Right cardiac atrium (tissue), 5 donors: ENCODE measurements around the gene FHOD3. TPM values are rescaled to one million over a fixed set of nuclear protein-coding genes. Genes with fewer than 3 reads are reported as not detected.

Experiments used
- ATAC-seq, 2 donors: fragments of 200-7000 bp; cut with Tn5 transposase; one replicate each; pipeline versions ENCODE4 v1.8.0 to v1.9.1; 2020; ENCODE audit warnings: moderate library complexity in 2 of 2, mild to moderate bottlenecking in 1 of 2
- DNase-seq, 3 donors: peaks; one replicate each; pipeline ENCODE4 v3.0.0-alpha.2; 2020
- H3K27ac ChIP-seq: one replicate; pipeline ENCODE4 v1.5.1; 2013; ENCODE audit warnings: mild to moderate bottlenecking, low read length, control low read depth, moderate library complexity
- H3K27me3 ChIP-seq: one replicate; pipeline ENCODE4 v1.6.1; 2013; ENCODE audit not compliant: control insufficient read depth, insufficient read depth
- H3K4me1 ChIP-seq: one replicate; pipeline ENCODE4 v1.6.1; 2013; ENCODE audit warnings: low read length; ENCODE audit not compliant: control insufficient read depth, insufficient read depth
- H3K4me3 ChIP-seq: one replicate; pipeline ENCODE4 v1.5.1; 2013; ENCODE audit warnings: low read length, control low read depth
- H3K9me3 ChIP-seq: one replicate; pipeline ENCODE4 v1.6.1; 2013; ENCODE audit warnings: low read length; ENCODE audit not compliant: control insufficient read depth
- WGBS: extraction: QIAGEN DNeasy Blood & Tissue Kit; methylation state at CpG from one replicate; pipeline ENCODE4 v1.1.7; 2013; 5-methylcytosine and 5-hydroxymethylcytosine counted together
- intact Hi-C, 4 donors: fragments of 100-400 bp; cut with DNase I; formaldehyde crosslinking; loops; one replicate each; pipeline versions ENCODE4 v1.11.0 to v1.14.0; 2022 to 2023
- polyA plus RNA-seq: library from polyadenylated mRNA; stranded (reverse); fragments of 200-250 nt; gene quantifications from one replicate; pipeline ENCODE4 v1.2.3, GENCODE V29; 2013
- total RNA-seq, 4 donors: library from RNA; stranded (reverse); fragmentation: NEBNext Ultra II Directional; extraction: Animal tissue kit (Norgen Biotek cat#: 25700); gene quantifications; one replicate each; pipeline ENCODE4 v1.2.1, GENCODE V29; 2021
- donor health status: healthy with polysubstance abuse.
- donor health status: DM: no; HTN: yes; CAD: no.
- donor health status: DM: no; HTN: no; CAD: no.
- donor health status: DM: no; HTN: yes; CAD: no; lungs with severe emphysema.
- donor health status: DM: yes; HTN: yes; CAD: no.

Gene FHOD3
- total and polyA plus RNA-seq, 5 donors: 118 to 157 (median 138) TPM

- intact Hi-C loops: no loop called here
Observed at GRCh38 chr18:36595818-36596215, 298.3 kb downstream of the FHOD3 start.

GRCh38 chr18:36597636-36598035, 300.1 kb downstream of the FHOD3 start:
- no peak for ATAC-seq

More at GRCh38 chr18:36595818-36596215, 298.3 kb downstream of the FHOD3 start:
- Histone ChIP-seq H3K9me3 (no peaks in the 10 kb centered on the region), H3K4me1 (no peaks in the 10 kb centered on the region), H3K27me3 (no peaks in the 10 kb centered on the region), H3K27ac (no peak overlapping the region), H3K4me3 (no peak overlapping the region)
- no peak for ATAC-seq
- no peak for DNase-seq
- WGBS: 94% methylated on average over 6 of the region's 6 CpGs

GRCh38 chr18:36600548-36600947, 303.0 kb downstream of the FHOD3 start:
- ATAC-seq (no peak), DNase-seq (no peak)
- Histone ChIP-seq H3K9me3 (no peaks in the 10 kb centered on the region), H3K4me3 (no peak overlapping the region), H3K4me1 (no peaks in the 10 kb centered on the region), H3K27ac (no peak overlapping the region), H3K27me3 (no peaks in the 10 kb centered on the region)
- intact Hi-C loops: no loop called here
- WGBS: 75% methylated on average over 3 of the region's 3 CpGs

More at GRCh38 chr18:36597636-36598035, 300.1 kb downstream of the FHOD3 start:
- 80% methylated on average over 4 of the region's 4 CpGs for WGBS
- Histone ChIP-seq H3K4me1 (no peaks in the 10 kb centered on the region), H3K27me3 (no peaks in the 10 kb centered on the region), H3K27ac (no peak overlapping the region), H3K9me3 (no peaks in the 10 kb centered on the region), H3K4me3 (no peak overlapping the region)
- intact Hi-C loops: no loop called here
- DNase-seq: no peak

DNA sequence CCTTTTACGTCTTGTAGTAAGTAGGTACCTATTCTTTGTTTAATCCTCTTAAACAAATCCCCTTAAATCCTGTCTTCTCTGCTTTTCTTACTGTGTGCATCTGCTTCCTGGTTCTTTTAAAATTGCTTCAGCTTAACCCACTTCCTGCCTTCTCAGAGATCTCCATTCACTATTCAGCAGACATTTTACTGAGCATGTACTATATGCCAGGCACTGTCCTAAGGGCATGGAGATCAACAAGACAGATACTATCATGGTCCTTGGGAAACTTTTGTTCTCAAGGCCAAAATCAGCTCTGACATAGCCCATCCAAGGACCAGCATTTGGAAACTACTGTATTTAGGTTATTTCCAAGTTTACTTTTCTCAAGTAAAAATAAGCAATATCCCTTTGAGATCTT, 303.8 kb downstream of the FHOD3 start:
- no peak for ATAC-seq
- intact Hi-C loops: no loop called here
- H3K4me1 ChIP-seq: no peaks in the 10 kb centered on the region
- H3K9me3 ChIP-seq: no peaks in the 10 kb centered on the region
- no peaks in the 10 kb centered on the region for H3K27me3 ChIP-seq
- no peak overlapping the region for H3K4me3 ChIP-seq
- no peak for DNase-seq
- H3K27ac ChIP-seq: no peak overlapping the region
- WGBS: 88% methylated on average over 1 of the region's 1 CpG

GRCh38 chr18:36602071-36602470, 304.6 kb downstream of the FHOD3 start:
- Histone ChIP-seq H3K27ac (no peak overlapping the region), H3K4me1 (no peaks in the 10 kb centered on the region), H3K27me3 (no peaks in the 10 kb centered on the region), H3K9me3 (no peaks in the 10 kb centered on the region), H3K4me3 (no peak overlapping the region)
- intact Hi-C loops: no loop called here
- DNase-seq (no peak), ATAC-seq (no peak)
- 94% methylated on average over 2 of the region's 2 CpGs for WGBS

DNA sequence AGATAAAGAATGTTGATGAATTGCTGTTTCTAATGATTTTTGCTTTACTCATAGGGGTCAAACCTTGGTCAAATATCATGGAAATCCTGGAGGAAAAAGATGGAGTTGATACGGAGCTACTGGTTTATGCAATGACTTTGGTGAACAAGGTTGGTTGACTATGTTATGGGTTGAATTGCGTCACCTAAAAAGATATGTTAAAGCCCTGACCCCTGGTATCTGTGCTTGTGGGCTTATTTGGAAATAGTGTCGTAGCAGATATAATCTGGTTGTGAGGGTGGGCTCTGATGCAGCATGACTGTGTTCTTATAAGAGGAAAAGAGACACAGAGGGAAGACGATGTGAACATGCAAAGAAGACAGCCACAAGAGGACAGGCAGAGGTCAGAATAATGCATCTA, 305.1 kb downstream of the FHOD3 start:
- WGBS: 70% methylated on average over 4 of the region's 4 CpGs
- no peak for DNase-seq
- intact Hi-C loops: no loop called here
- ATAC-seq: no peak
- Histone ChIP-seq H3K4me3 (no peak overlapping the region), H3K4me1 (no peaks in the 10 kb centered on the region), H3K27ac (no peak overlapping the region), H3K9me3 (no peaks in the 10 kb centered on the region), H3K27me3 (no peaks in the 10 kb centered on the region)

GRCh38 chr18:36608107-36608506, 310.6 kb downstream of the FHOD3 start:
- no peak for ATAC-seq
- 56% methylated on average over 3 of the region's 3 CpGs for WGBS
- DNase-seq: no peak
- Histone ChIP-seq H3K9me3 (no peaks in the 10 kb centered on the region), H3K4me1 (peaks cover 2% of the 10 kb centered on the region), H3K27me3 (no peaks in the 10 kb centered on the region), H3K27ac (no peak overlapping the region), H3K4me3 (no peak overlapping the region)
- intact Hi-C loops: no loop called here

- no peak overlapping the region for H3K27ac ChIP-seq
- H3K27me3 ChIP-seq: no peaks in the 10 kb centered on the region
- intact Hi-C loops: no loop called here
- DNase-seq: no peak
- H3K4me1 ChIP-seq: peaks cover 2% of the 10 kb centered on the region
- 71% methylated on average over 8 of the region's 8 CpGs for WGBS
- no peaks in the 10 kb centered on the region for H3K9me3 ChIP-seq
- no peak for ATAC-seq
- H3K4me3 ChIP-seq: no peak overlapping the region
Observed at GRCh38 chr18:36610258-36610657, 312.7 kb downstream of the FHOD3 start.

DNA sequence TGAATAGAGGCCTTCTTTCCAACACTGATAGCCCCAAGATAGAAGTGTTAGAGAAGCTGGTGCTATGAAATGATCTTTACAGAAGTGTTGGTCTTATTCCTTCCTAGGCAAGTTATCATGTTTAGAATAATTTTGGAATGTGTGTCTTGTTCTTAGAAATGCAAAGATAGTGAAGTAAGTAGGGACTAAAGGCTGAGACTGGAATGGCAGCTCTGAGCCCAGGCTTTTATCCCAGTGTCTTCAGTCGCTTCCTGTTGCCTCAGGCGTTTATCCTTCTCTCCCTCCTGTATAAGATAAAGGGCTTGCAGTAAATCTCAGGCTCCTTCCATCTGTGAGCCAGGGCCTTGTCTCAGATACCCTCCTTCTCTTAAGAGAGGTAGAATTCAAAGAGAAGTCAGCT, 313.1 kb downstream of the FHOD3 start:
- Histone ChIP-seq H3K4me1 (peaks cover 2% of the 10 kb centered on the region), H3K27me3 (no peaks in the 10 kb centered on the region), H3K27ac (no peak overlapping the region), H3K4me3 (no peak overlapping the region), H3K9me3 (no peaks in the 10 kb centered on the region)
- 53% methylated on average over 2 of the region's 2 CpGs for WGBS
- DNase-seq: no peak
- intact Hi-C loops: no loop called here
- ATAC-seq: no peak

- ATAC-seq (peak in 1 of 2 donors; percentile 36), DNase-seq (no peak)
- Histone ChIP-seq H3K4me1 (peaks cover 2% of the 10 kb centered on the region), H3K4me3 (no peak overlapping the region), H3K27ac (no peak overlapping the region), H3K27me3 (no peaks in the 10 kb centered on the region), H3K9me3 (no peaks in the 10 kb centered on the region)
- WGBS: 70% methylated on average over 6 of the region's 6 CpGs
- intact Hi-C loops: no loop called here
Observed at GRCh38 chr18:36613069-36613468, 315.6 kb downstream of the FHOD3 start.

- Histone ChIP-seq H3K9me3 (no peaks in the 10 kb centered on the region), H3K4me3 (no peak overlapping the region), H3K4me1 (peaks cover 2% of the 10 kb centered on the region), H3K27me3 (no peaks in the 10 kb centered on the region), H3K27ac (no peak overlapping the region)
- intact Hi-C loops: no loop called here
- DNase-seq (no peak), ATAC-seq (no peak)
- WGBS: 78% methylated on average over 3 of the region's 3 CpGs
Observed at GRCh38 chr18:36613810-36614209, 316.3 kb downstream of the FHOD3 start.

DNA sequence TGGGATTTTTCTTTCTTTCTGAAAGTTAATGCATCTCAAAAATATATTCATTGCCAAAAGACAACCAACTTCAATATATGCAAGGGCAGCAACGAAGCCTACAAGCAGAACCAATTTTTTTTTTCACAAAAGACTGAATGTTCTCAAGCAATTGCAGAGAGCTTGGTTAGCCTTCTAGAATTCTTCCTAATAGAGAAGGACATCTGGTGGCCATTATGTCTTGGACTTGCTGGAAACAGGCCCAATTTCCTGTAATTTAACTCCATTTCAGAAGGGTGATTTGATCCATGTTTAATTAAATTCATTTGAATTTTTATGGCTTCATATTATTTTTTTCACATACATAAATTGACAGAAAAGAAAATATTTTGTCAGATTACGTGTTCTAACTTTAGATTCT, 323.3 kb downstream of the FHOD3 start:
- Histone ChIP-seq H3K4me3 (no peak overlapping the region), H3K27ac (no peak overlapping the region), H3K9me3 (no peaks in the 10 kb centered on the region), H3K4me1 (peaks cover 6% of the 10 kb centered on the region), H3K27me3 (no peaks in the 10 kb centered on the region)
- ATAC-seq: no peak
- intact Hi-C loops: no loop called here
- WGBS: 43% methylated on average over 2 of the region's 2 CpGs
- no peak for DNase-seq
